ENCODE data around the gene TTLL11.
"Not testable (repeated sequence)": the region's sequence is repeated elsewhere in the genome, so short reads cannot be mapped to it uniquely, and the experiment has no call there.

Gene TTLL11

GRCh38 chr9:122040561-122041242 is 52.4 kb downstream of the TTLL11 start:
- peak; percentile 33 for DNase-seq

GRCh38 chr9:122039234-122039633 is 53.9 kb downstream of the TTLL11 start:
- no peak for DNase-seq

- peak; percentile 77 for DNase-seq
Measured at GRCh38 chr9:122036988-122037387, 56.1 kb downstream of the TTLL11 start.

- no peak for DNase-seq
Measured at GRCh38 chr9:122036408-122036807, 56.7 kb downstream of the TTLL11 start.

GRCh38 chr9:122033775-122034373 is 59.2 kb downstream of the TTLL11 start:
- DNase-seq: no peak

GRCh38 chr9:122032346-122032745 is 60.8 kb downstream of the TTLL11 start:
- DNase-seq: no peak

GRCh38 chr9:122031776-122032175 is 61.3 kb downstream of the TTLL11 start:
- no peak for DNase-seq

- no peak for DNase-seq
Measured at GRCh38 chr9:122031157-122031556, 62.0 kb downstream of the TTLL11 start.

- DNase-seq: no peak
Measured at GRCh38 chr9:122030357-122030756, 62.8 kb downstream of the TTLL11 start.

- no peak for DNase-seq
Measured at GRCh38 chr9:122029898-122030297, 63.2 kb downstream of the TTLL11 start.

GRCh38 chr9:122028089-122028488 is 65.0 kb downstream of the TTLL11 start:
- DNase-seq: no peak

GRCh38 chr9:122020398-122020797 is 72.7 kb downstream of the TTLL11 start:
- no peak for DNase-seq

- DNase-seq: no peak
Measured at GRCh38 chr9:122016744-122017143, 76.4 kb downstream of the TTLL11 start.

GRCh38 chr9:122016309-122016708 is 76.8 kb downstream of the TTLL11 start:
- DNase-seq: no peak

- no peak for DNase-seq
Measured at GRCh38 chr9:122015170-122015821, 77.8 kb downstream of the TTLL11 start.

GRCh38 chr9:122011818-122012498 is 81.2 kb downstream of the TTLL11 start:
- DNase-seq: no peak

GRCh38 chr9:122008559-122008958 is 84.5 kb downstream of the TTLL11 start:
- no peak for DNase-seq

- no peak for DNase-seq
Measured at GRCh38 chr9:122007837-122008236, 85.3 kb downstream of the TTLL11 start.

- peak; percentile 22 for DNase-seq
Measured at GRCh38 chr9:122005597-122005996, 87.5 kb downstream of the TTLL11 start.

GRCh38 chr9:122004589-122004988 is 88.5 kb downstream of the TTLL11 start:
- no peak for DNase-seq

- peak; percentile 63 for DNase-seq
Measured at GRCh38 chr9:122001491-122002201, 91.5 kb downstream of the TTLL11 start.

GRCh38 chr9:122000526-122000925 is 92.6 kb downstream of the TTLL11 start:
- not testable (repeated sequence) for DNase-seq

- DNase-seq: no peak
Measured at GRCh38 chr9:121999556-121999955, 93.6 kb downstream of the TTLL11 start.

Data from fibroblast of skin of abdomen (primary cell).